Karpas-422 (cell line): ENCODE measurements around the gene GPHA2. TPM values are rescaled to one million over a fixed set of nuclear protein-coding genes. Genes with fewer than 3 reads are reported as not detected.
"Not testable (repeated sequence)": the region's sequence is repeated elsewhere in the genome, so short reads cannot be mapped to it uniquely, and the experiment has no call there.

ENCODE experiments used
- DNase-seq: peaks from one replicate; pipeline ENCODE4 v3.0.0-alpha.2; 2015
- H2AFZ ChIP-seq: fragments of 200-600 bp; sonication (generic); 2 replicates; pipeline ENCODE4 v1.6.1; 2014; ENCODE audit warnings: antibody characterized with exemption, low read length, mixed read lengths
- H3K27ac ChIP-seq: fragments of 200-600 bp; sonication (generic); 2 replicates; pipeline ENCODE4 v1.5.1; 2014; ENCODE audit warnings: mild to moderate bottlenecking, low read length, moderate library complexity
- H3K27me3 ChIP-seq: fragments of 200-600 bp; sonication (generic); 2 replicates; pipeline ENCODE4 v1.6.1; 2014; ENCODE audit warnings: low read length, mixed read lengths
- H3K36me3 ChIP-seq: fragments of 200-600 bp; sonication (generic); 2 replicates; pipeline ENCODE4 v1.6.1; 2014; ENCODE audit warnings: low read length, mixed read lengths; ENCODE audit not compliant: insufficient read depth
- H3K4me1 ChIP-seq: fragments of 200-600 bp; sonication (generic); 2 replicates; pipeline ENCODE4 v1.6.1; 2014; ENCODE audit warnings: mild to moderate bottlenecking, low read length, mixed read lengths
- H3K4me2 ChIP-seq: fragments of 200-600 bp; sonication (generic); 2 replicates; pipeline ENCODE4 v1.6.1; 2014; ENCODE audit warnings: low read length, low read depth, mild to moderate bottlenecking; ENCODE audit not compliant: poor library complexity, severe bottlenecking
- H3K4me3 ChIP-seq: fragments of 200-600 bp; sonication (generic); 2 replicates; pipeline ENCODE4 v1.5.1; 2014; ENCODE audit warnings: mild to moderate bottlenecking, antibody characterized with exemption, low read length, mixed read lengths
- H3K79me2 ChIP-seq: fragments of 200-600 bp; sonication (generic); 2 replicates; pipeline ENCODE4 v1.6.1; 2014; ENCODE audit warnings: mild to moderate bottlenecking, low read length, mixed read lengths
- H3K9ac ChIP-seq: fragments of 200-600 bp; sonication (generic); 2 replicates; pipeline ENCODE4 v1.6.0; 2014; ENCODE audit warnings: low read length
- H3K9me2 ChIP-seq: fragments of 200-600 bp; sonication (generic), shearing (Covaris generic); replicated peaks from 2 replicates; pipeline ENCODE4 v1.6.0; 2014; ENCODE audit warnings: mild to moderate bottlenecking, low read length, moderate library complexity; ENCODE audit not compliant: insufficient read depth
- H3K9me3 ChIP-seq: fragments of 300-700, 200-600 bp; sonication (generic); 2 replicates; pipeline ENCODE4 v1.6.1; 2014; ENCODE audit warnings: low read length, mixed read lengths
- H4K20me1 ChIP-seq: fragments of 200-600 bp; sonication (generic); 2 replicates; pipeline ENCODE4 v1.6.1; 2014; ENCODE audit warnings: mild to moderate bottlenecking, antibody characterized with exemption, low read length, low read depth; ENCODE audit not compliant: insufficient read depth
- total RNA-seq: library from RNA; depleted of rRNA; stranded (reverse); fragments of >200 nt; shearing (Covaris generic); gene quantifications from 2 replicates; pipeline ENCODE4 v1.2.3, GENCODE V29; 2014; ENCODE audit warnings: low replicate concordance; rRNA removed

GPHA2 gene
- not detected in 2 replicates for total RNA-seq

- H3K4me1 ChIP-seq: peaks cover 6% of the 10 kb centered on the region; the same call in 1 of the 2 replicates
- no peaks in the 10 kb centered on the region for H3K79me2 ChIP-seq
- no peaks in the 10 kb centered on the region for H3K9me2 ChIP-seq
- H3K27ac ChIP-seq: no peak within 1 kb of the TSS
- no peaks in the 10 kb centered on the region for H3K9me3 ChIP-seq
- no peak for DNase-seq
- no peak within 1 kb of the TSS for H3K4me2 ChIP-seq
- H4K20me1 ChIP-seq: no peaks in the 10 kb centered on the region
- no peak within 1 kb of the TSS for H3K9ac ChIP-seq
- no peaks in the 10 kb centered on the region for H3K27me3 ChIP-seq
- H2AFZ ChIP-seq: no peak within 1 kb of the TSS
- H3K36me3 ChIP-seq: no peaks in the 10 kb centered on the region
- H3K4me3 ChIP-seq: no peak within 1 kb of the TSS
Observed at GRCh38 chr11:64935359-64936081, at the start of gene GPHA2. Gene GPHA2 (minus strand): TSS chr11:64935893. CDS start chr11:64935460, 433 bp downstream.

GRCh38 chr11:64983339-64983738 lies 47.6 kb upstream of the GPHA2 start:
- DNase-seq, H3K27me3 ChIP-seq, H2AFZ ChIP-seq, H3K4me3 ChIP-seq, H4K20me1 ChIP-seq, H3K9ac ChIP-seq, H3K27ac ChIP-seq, H3K9me3 ChIP-seq, H3K36me3 ChIP-seq, H3K79me2 ChIP-seq, H3K4me1 ChIP-seq, H3K9me2 ChIP-seq, H3K4me2 ChIP-seq: not testable (repeated sequence)

- Histone ChIP-seq H3K27ac (no peak overlapping the region), H3K4me1 (peaks cover 14% of the 10 kb centered on the region)
Observed at GRCh38 chr11:64976651-64977050, 41.0 kb upstream of the GPHA2 start.

GRCh38 chr11:64974124-64974523 lies 38.4 kb upstream of the GPHA2 start:
- Histone ChIP-seq H3K4me1 (peaks cover 14% of the 10 kb centered on the region), H3K4me3 (no peak overlapping the region), H3K27me3 (no peaks in the 10 kb centered on the region), H3K79me2 (no peaks in the 10 kb centered on the region), H3K9me2 (no peaks in the 10 kb centered on the region), H3K9ac (no peak overlapping the region), H3K27ac (no peak overlapping the region), H3K4me2 (no peak overlapping the region), H3K36me3 (no peaks in the 10 kb centered on the region), H4K20me1 (no peaks in the 10 kb centered on the region), H3K9me3 (no peaks in the 10 kb centered on the region), H2AFZ (no peak overlapping the region)
- no peak for DNase-seq

More at GRCh38 chr11:64976651-64977050, 41.0 kb upstream of the GPHA2 start:
- no peaks in the 10 kb centered on the region for H3K36me3 ChIP-seq
- H3K9me3 ChIP-seq: no peaks in the 10 kb centered on the region
- H3K9me2 ChIP-seq: no peaks in the 10 kb centered on the region
- no peak overlapping the region for H3K4me3 ChIP-seq
- no peak overlapping the region for H3K9ac ChIP-seq
- no peaks in the 10 kb centered on the region for H4K20me1 ChIP-seq
- H3K79me2 ChIP-seq: no peaks in the 10 kb centered on the region
- no peak for DNase-seq
- no peaks in the 10 kb centered on the region for H3K27me3 ChIP-seq
- H2AFZ ChIP-seq: no peak overlapping the region
- no peak overlapping the region for H3K4me2 ChIP-seq

- Histone ChIP-seq H3K4me3 (no peak within 1 kb of the TSS), H3K4me2 (no peak within 1 kb of the TSS), H3K79me2 (no peaks in the 10 kb centered on the region), H4K20me1 (no peaks in the 10 kb centered on the region), H3K9me3 (no peaks in the 10 kb centered on the region), H3K27me3 (no peaks in the 10 kb centered on the region), H3K9me2 (no peaks in the 10 kb centered on the region), H2AFZ (no peak within 1 kb of the TSS), H3K9ac (no peak within 1 kb of the TSS), H3K27ac (no peak within 1 kb of the TSS), H3K36me3 (no peaks in the 10 kb centered on the region), H3K4me1 (peaks cover 14% of the 10 kb centered on the region)
- DNase-seq: no peak
Observed at GRCh38 chr11:64971421-64972233, 35.9 kb upstream of the GPHA2 start, which contains the start of gene MAJIN. Gene MAJIN (minus strand): TSS chr11:64972108. CDS start chr11:64959405, 12,703 bp downstream.

GRCh38 chr11:64970731-64971151 lies 35.0 kb upstream of the GPHA2 start:
- no peaks in the 10 kb centered on the region for H3K79me2 ChIP-seq
- H3K9ac ChIP-seq: no peak overlapping the region
- no peaks in the 10 kb centered on the region for H3K9me2 ChIP-seq
- H3K4me1 ChIP-seq: peaks cover 14% of the 10 kb centered on the region
- H3K4me3 ChIP-seq: no peak overlapping the region
- H3K4me2 ChIP-seq: no peak overlapping the region
- H3K9me3 ChIP-seq: no peaks in the 10 kb centered on the region
- no peak overlapping the region for H2AFZ ChIP-seq
- H3K36me3 ChIP-seq: no peaks in the 10 kb centered on the region
- no peaks in the 10 kb centered on the region for H3K27me3 ChIP-seq
- no peaks in the 10 kb centered on the region for H4K20me1 ChIP-seq
- no peak for DNase-seq
- no peak overlapping the region for H3K27ac ChIP-seq

GRCh38 chr11:64969209-64969608 lies 33.5 kb upstream of the GPHA2 start:
- Histone ChIP-seq H3K4me3 (no peak overlapping the region), H2AFZ (no peak overlapping the region), H3K36me3 (no peaks in the 10 kb centered on the region), H3K9me2 (no peaks in the 10 kb centered on the region), H3K27ac (no peak overlapping the region), H3K27me3 (no peaks in the 10 kb centered on the region), H3K9ac (no peak overlapping the region), H4K20me1 (no peaks in the 10 kb centered on the region), H3K79me2 (no peaks in the 10 kb centered on the region), H3K4me2 (no peak overlapping the region), H3K4me1 (peaks cover 10% of the 10 kb centered on the region), H3K9me3 (no peaks in the 10 kb centered on the region)
- DNase-seq: no peak

- Histone ChIP-seq H3K27me3 (no peaks in the 10 kb centered on the region), H3K9me2 (no peaks in the 10 kb centered on the region), H3K4me3 (no peak overlapping the region), H3K79me2 (no peaks in the 10 kb centered on the region), H3K27ac (no peak overlapping the region), H4K20me1 (no peaks in the 10 kb centered on the region), H3K4me1 (no peaks in the 10 kb centered on the region), H3K9ac (no peak overlapping the region), H3K9me3 (no peaks in the 10 kb centered on the region), H2AFZ (no peak overlapping the region), H3K4me2 (no peak overlapping the region), H3K36me3 (no peaks in the 10 kb centered on the region)
- no peak for DNase-seq
Observed at GRCh38 chr11:64967375-64967774, 31.7 kb upstream of the GPHA2 start.
